GM21423 (cell line): Measurements from ENCODE around the gene OCA2.
"Not testable (repeated sequence)": the region's sequence is repeated elsewhere in the genome, so short reads cannot be mapped to it uniquely, and the experiment has no call there.

Experiments
- ATAC-seq: cut with Tn5 transposase; IDR thresholded peaks from one replicate; pipeline ENCODE4 v1.9.1; 2021; ENCODE audit warnings: mild to moderate bottlenecking, moderate library complexity; ENCODE audit not compliant: unreplicated experiment

OCA2 gene

DNA sequence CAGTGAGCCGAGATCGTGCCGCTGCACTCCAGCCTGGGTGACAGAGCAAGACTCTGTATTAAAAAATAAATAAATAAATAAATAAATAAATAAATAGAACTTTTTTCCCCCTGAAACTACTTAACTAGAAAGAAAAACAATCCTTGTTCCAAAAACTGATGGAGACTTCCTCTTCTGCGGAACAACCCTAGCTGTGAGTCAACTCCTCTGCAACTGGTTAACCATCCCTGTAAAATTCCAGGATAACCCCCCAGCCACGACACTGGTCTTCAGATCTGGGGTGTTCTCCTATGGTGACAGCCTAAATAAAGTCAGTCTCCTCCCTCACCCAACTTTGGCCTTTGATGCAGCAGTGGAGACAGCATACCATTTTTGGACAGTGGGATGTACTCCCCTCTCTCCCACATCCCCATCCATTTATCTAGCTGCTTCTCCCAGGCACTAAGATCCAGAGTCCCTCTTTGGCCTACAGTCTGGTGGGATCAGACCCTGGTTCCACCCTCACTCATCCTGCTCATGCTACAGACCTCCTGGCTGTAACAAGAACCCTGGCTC is 352.6 kb downstream of the OCA2 start:
- no peak for ATAC-seq

DNA sequence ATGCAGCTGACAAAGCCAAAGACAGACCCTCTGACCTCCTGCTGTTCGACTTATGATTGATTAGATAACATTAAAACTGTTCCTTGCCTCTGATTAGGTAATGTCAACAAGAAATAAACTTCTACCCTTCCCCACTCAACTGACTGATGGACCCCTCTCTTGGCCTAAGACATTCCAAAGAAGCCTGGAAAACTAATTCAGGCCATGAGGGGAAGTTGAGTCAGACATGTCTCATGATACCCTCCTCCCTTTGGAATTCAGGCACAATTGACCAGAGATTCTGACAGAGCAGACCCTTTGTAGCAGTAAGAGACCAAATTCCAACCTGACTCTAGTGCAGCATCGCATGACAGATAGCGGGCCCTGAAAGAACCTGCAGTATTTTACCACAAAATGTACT is 354.5 kb downstream of the OCA2 start:
- ATAC-seq: no peak

DNA sequence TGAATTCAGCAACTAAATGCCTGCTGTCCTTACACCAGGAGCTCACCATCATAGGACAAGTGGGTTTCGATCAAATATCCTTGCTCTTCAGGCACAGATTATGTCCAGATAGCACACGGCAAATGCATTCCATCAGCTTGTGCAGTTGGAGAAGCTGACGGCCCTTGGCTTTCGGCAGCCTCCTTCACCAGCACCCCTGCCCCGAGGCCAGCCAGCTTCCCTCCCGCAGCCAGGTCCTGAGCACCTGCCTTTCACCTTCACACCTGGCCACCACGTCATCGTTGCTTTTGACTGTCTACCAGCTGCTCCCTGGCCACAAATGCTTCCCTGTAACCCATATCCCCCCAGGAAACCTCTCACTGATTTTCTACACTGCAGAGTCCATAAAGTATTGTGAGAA is 355.5 kb downstream of the OCA2 start:
- no peak for ATAC-seq

DNA sequence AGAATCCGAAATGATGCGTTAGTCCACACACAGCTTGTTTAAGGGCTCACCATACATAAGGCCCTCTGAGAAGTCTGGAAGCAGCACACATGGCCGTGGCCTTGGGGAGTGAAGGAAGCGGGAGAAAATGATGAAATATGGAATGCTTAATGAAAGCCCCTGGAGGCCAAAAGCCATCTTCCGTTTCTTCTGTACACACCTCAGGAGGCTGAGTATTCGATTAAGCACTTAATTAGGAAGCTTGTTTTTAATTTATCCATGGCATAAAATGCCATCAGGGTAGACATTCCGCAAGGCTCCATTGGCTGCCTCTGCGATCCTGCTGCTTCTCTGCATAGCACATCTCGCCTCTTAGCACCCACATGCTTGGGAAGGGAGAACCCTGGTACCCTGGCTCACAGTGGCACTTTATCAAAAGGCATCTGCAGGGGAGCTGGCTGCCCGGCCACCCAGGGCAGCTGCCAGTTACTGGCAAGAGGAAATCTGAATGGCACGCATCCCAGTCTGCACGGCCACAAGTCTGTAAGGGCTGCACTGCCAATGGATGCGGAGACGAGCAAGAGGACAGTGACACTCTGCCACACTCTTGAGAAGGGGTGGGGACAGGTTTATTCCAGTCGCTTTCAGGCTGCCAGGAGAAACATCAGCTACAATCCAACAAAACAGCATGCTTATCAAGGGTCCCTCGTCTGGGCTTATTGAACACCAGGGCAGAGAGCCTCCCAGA is 356.2 kb downstream of the OCA2 start:
- ATAC-seq: no peak

DNA sequence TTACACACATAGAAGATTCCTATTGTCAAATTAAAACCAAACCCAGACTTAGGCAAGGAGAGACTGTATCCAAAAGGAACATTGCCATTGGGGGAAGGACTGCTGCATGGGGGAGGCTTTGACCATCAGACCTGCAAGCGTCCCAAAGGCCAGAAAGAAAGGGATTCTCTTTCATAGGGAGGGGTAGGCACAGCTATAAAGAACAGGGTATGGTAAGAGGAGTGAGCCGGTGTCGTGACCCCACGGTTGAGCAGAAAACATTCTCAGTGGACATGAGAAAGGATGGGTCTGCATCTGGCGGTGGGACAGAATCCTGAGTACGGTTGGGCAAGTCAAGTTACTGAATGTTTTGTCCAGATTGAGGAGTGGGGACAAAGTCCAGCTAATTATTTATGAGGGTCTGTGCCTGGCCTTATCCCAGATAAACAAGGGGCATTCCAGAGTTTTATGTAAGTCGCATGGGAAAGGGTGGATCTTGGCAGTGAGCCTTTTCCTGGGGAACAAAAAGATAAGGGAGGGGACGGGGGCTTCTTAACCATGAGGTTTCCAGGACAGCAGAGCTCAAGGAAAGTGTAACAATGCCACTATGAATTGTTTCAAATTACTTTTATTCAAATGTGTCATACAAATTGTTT is 357.8 kb downstream of the OCA2 start:
- no peak for ATAC-seq

DNA sequence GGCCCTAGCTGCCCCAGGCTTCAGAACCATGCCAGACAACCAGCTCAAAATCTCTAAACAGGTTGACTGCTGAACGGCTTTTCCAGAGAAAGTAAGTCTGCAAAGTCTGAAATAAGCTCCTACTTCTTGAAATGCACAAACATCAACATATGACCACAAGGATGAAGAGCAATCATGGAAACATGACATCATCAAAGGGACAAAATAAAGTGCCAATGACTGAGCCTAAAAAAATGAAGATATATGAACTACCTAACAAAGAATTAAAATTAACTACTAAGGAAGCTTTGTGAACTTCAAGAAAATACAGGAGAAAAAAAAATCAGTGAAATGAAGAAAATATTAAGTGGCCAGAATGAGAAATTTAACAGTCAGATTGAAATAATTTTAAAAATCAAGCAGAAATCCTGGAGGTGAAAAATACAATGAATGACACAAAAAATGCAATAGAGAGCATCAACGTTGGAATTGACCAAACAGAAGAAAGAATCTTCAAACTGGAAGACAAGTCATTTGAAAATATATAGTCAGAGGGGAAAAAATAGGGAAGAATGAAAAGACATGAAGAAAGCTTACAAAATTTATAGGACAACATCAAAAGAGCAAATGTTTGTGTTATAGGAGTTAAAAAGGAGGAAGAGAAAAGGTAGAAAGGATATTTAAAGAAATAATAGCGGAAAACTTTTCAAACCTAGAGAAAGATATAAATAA is 364.2 kb downstream of the OCA2 start:
- ATAC-seq: no peak

DNA sequence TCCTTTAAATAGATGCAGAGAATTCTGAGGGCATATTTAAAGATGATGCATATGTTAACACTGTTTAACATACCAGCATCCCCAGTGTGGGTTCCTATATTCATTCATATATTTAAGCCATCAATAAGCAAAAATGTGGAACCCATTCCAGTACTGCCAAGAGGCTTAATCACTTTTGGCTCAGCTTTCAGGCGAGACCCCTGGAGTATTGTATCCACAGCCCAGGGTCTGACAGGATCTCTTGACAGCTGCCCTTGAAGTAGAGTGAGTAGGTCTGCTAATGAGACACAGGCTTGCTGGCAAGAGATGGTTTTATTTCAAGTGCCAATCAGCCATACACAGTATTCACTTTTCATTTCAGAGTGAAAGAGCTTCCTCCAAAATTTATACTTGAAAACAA is 367.3 kb downstream of the OCA2 start:
- no peak for ATAC-seq

DNA sequence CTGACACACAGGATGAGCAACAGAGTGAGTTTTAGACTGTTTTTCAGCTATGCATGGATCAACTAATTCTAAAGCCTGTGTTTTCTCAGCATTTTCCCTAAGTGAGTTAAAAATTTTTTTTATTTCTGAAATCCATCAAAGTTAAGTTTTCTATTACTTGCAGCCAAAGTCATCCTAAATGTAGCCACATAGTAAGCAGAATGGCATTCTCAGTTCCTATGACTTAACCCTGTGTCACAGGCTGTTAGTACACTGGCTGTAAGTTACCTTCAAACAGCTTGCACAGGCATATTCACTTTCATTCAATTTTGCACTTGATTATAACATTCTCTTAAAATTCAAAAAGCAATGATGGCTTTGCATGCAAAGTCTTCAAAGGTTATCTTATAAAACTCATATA is 368.2 kb downstream of the OCA2 start:
- ATAC-seq: no peak

DNA sequence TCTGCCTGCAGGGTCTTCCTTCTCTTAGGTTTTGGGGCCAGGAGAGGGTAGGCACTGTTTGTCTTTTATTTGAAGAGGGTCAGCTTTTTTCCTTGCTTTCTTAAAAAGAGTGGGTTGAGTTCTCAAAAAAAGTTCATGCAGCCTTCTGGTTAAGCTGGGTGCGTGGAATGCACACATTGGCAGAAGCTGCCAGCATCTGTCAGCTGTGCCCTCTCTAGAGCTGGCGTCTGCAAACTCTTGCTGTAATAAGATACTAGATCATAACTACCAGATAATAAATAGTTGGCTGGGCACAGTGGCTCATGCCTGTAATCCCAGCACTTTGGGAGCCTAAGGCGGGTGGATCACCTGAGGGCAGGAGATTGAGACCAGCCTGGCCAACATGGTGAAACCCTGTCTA is 373.4 kb downstream of the OCA2 start:
- ATAC-seq: no peak

DNA sequence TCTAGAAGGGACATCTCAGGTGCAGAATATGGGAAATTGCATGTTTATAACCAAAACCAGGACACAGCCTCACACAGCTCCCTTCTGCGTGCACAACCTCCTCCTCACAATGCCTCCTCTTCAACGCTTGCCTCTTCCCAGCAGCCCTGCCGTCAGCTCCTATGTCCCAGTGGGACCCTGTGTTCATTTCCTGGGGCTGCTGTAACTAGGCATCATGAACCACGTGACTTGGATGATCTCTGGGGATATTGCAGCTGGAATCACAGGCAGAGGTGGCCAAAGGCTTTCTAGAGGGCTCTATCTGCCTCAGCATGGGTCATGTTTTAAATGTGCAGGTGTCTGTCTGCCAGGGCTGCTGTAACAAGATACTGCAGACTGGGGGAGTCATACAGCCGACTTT is 375.3 kb downstream of the OCA2 start:
- no peak for ATAC-seq

DNA sequence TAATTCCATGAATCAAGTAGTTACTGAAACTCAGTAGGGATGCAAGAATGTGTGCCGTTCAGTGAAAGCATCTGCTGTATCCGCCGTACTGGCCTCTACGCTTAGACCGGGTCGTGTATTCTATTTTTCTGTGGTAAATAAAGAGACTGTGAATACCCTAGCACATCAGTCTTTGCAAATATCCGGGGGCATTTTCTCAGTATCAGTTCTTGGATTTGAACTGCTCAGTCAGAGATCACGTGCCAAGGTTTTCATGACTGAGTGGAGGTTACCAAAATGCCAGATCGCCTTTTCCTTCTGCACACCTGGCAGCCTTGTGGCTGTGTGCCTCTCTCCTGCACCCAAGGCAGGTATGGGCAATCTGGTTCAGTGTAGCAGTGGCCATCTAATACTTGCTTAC is 377.0 kb downstream of the OCA2 start:
- no peak for ATAC-seq

DNA sequence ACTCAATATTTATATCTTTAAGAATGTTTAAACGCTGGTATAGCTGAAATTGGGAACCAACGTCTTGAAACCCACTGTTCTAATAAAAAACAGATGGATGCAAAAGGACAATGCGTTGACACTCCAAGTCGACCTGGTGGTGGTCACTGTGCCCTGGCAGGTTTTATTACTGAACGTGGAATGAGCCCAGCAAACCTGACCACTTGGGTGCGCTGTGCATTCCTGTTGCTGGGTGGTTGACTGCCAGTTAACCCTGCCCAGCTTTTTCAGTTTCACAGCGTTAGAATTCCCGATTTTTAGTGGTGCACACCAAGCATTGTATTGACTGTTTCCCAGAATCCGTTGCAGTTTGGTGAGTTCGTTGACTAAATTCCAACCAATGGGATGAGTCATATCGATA is 384.4 kb downstream of the OCA2 start:
- ATAC-seq: no peak

DNA sequence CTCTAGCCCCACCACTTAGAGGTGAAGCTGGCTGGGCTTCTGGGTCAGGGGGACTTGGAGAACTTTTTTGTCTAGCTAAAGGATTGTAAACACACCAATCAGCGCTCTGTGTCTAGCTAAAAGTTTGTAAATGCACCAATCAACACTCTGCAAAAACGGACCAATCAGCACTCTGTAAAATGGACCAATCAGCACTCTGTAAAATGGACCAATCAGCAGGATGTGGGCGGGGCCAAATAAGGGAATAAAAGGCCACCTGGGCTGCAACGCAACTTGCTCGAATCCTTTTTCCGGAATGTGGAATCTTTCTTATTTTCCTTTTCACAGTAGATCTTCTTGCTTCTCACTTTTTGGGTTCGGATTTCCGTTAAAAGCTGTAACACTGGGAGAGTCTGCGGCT is 385.3 kb downstream of the OCA2 start:
- ATAC-seq: not testable (repeated sequence)

DNA sequence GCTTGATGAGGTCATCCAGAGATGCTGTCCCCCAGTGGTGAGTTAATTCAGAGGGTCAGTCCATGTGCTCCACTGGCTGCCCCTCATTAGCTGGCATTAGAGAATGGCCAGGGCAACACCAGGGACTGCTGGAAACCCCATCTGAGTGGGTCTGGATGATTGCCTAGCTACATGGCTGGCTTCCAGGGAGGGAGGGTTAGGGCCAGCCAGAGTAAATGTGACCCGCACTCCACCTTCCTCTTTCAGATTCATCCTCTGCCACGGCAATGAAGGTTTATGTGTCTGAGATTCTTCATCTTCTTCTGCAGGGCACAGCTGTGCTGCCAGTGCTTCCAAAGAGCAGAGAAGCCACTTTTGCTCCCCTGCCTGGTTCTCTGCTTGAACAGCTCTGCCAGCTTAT is 391.9 kb downstream of the OCA2 start:
- no peak for ATAC-seq

DNA sequence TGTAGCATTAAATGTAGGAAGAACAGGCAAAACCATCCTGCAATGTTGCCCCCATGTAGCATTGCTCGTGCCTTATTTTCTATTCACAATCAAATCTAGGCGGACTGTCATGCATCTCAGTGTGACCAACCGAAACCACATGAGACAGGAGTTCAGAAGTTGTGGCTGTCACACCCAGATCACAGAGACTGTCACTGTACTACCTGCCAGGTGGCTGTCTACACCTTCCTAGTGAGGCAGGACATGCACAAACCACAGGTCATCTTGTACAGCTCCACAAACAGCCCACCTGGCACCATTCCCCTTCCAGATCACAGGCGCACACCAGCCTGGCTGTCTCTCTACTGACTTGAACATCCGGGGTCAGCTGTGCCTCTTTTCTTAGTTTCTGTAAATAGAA is 392.8 kb downstream of the OCA2 start:
- no peak for ATAC-seq

DNA sequence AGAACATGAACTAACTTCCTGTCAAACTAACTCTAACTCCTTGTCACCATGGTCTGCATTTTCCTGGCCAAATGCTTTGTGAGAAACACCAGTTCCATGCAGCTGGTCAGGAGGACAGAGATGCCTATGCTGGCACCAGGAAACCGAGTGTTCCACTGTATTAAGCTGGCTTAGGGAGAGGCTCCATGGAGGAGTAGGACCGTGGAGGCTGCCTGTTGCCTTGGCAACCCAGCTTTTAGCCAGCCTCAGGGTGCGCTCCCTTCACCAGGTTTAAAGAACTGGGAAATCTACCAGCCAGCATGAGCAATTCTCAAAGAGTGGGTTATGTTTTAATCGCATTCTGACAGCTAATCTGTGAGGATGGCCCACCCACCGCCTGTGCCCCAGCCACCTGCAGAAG is 394.1 kb downstream of the OCA2 start:
- no peak for ATAC-seq
